GM21737 (cell line): Measurements from ENCODE around the gene JPH3.

Source experiments
- ATAC-seq: cut with Tn5 transposase; IDR thresholded peaks from one replicate; pipeline ENCODE4 v1.9.1; 2021; ENCODE audit warnings: mild to moderate bottlenecking, moderate library complexity; ENCODE audit not compliant: unreplicated experiment

The JPH3 gene

GRCh38 chr16:87648698-87649487 is 46.6 kb downstream of the JPH3 start:
- ATAC-seq, result no peak

- no peak for ATAC-seq
These were observed 50.1 kb downstream of the JPH3 start for GRCh38 chr16:87652386-87652785.

GRCh38 chr16:87652799-87653198 is 50.5 kb downstream of the JPH3 start:
- no peak for ATAC-seq

GRCh38 chr16:87653234-87653633 is 50.9 kb downstream of the JPH3 start:
- ATAC-seq, result no peak

GRCh38 chr16:87654826-87655225 is 52.5 kb downstream of the JPH3 start:
- no peak for ATAC-seq

GRCh38 chr16:87656328-87656727 is 54.0 kb downstream of the JPH3 start:
- no peak for ATAC-seq

- ATAC-seq, result no peak
These were observed 55.4 kb downstream of the JPH3 start for GRCh38 chr16:87657621-87658192.

- ATAC-seq, result no peak
These were observed 56.4 kb downstream of the JPH3 start for GRCh38 chr16:87658564-87659225.

- no peak for ATAC-seq
These were observed 59.3 kb downstream of the JPH3 start for GRCh38 chr16:87661561-87661960.

GRCh38 chr16:87662254-87663204 is 60.2 kb downstream of the JPH3 start:
- no peak for ATAC-seq

- no peak for ATAC-seq
These were observed 62.5 kb downstream of the JPH3 start for GRCh38 chr16:87664792-87665191.

- no peak for ATAC-seq
These were observed 62.9 kb downstream of the JPH3 start for GRCh38 chr16:87665193-87665592.

- no peak for ATAC-seq
These were observed 64.6 kb downstream of the JPH3 start for GRCh38 chr16:87666919-87667318.

GRCh38 chr16:87667443-87667842 is 65.1 kb downstream of the JPH3 start:
- ATAC-seq, result no peak

GRCh38 chr16:87667946-87668345 is 65.6 kb downstream of the JPH3 start:
- no peak for ATAC-seq

GRCh38 chr16:87669672-87670071 is 67.4 kb downstream of the JPH3 start:
- ATAC-seq, result no peak

- no peak for ATAC-seq
These were observed 68.9 kb downstream of the JPH3 start for GRCh38 chr16:87671221-87671620.

GRCh38 chr16:87671715-87672270 is 69.5 kb downstream of the JPH3 start:
- no peak for ATAC-seq

- ATAC-seq, result no peak
These were observed 72.1 kb downstream of the JPH3 start for GRCh38 chr16:87674419-87674818.

GRCh38 chr16:87675111-87675719 is 72.9 kb downstream of the JPH3 start:
- no peak for ATAC-seq
